ENCODE results near the gene MSL1.

Gene MSL1

GRCh38 chr17:40121181-40122135 lies at the start of gene MSL1:
Gene MSL1, plus strand, starts transcription at chr17:40121971. Its CDS starts 642 bp downstream, at chr17:40122613.
- peak; percentile 84 for DNase-seq (ENCODE audit: low spot score)

DNA sequence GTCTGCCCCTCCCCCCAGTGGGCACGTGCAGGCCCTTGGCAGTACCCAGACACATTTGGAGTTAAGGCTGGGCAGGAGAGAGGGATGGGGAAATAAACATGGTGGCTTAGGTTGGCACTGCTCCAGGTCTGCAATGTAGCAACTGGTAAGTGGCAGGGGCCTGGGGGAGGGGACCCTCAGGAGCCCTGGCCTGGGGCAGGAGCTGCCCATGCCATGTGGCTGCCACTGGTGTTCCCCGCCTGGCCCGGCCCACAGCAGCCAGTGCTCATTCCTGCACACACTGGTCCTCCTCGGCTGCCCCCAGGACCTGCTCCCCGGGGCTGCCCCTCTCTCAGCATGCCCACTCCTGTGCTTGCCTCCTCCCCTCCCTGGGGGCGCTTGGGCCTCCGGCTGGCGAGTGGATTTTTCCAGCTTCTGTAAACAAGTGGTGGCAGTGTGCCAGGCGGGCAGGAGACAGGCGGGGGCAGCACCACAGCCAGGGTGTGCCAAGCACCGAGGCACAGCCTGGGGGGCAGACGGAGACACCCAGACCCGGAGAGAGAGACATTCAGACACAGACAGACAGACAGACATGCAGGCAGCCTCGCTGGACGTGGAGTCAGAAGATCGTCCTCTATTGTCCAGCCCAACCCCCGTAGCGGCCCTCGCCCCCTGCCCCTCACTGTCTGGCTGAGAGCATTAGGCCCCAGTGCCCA lies 49.6 kb upstream of the MSL1 start:
- DNase-seq (ENCODE audit: low spot score): no peak

DNA sequence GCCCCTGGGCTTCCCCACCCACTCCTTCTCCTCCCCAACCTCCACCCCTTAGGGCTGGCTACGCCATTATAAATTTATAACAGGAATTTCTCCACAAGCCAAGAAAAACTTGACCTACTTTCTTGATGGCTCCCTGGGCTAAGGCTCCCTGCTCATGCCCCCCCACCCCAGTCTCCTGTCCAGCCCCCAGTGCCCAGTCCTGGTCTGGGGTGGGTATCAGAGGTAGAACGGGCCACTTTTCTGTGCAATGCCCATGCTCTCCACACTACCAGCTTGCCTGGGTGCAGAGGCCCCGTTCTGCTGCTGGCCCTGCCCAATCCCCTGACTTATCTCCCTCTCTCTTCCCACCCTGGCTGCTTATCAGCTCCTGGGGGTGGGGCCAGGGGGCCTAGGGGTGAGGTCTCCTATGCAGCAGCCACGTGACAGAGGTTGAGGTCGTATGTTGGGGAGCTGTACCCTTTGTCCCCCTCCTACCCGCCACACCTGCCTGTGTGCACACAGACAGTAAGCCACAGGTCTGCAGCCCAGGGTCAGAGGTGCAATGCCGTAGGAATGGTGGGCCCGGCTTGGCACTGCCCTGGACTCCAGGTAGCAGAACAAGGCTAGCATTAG lies 48.9 kb upstream of the MSL1 start:
- DNase-seq (ENCODE audit: low spot score): no peak

- DNase-seq (ENCODE audit: low spot score): no peak
Measured at GRCh38 chr17:40073454-40074174, 48.2 kb upstream of the MSL1 start.

DNA sequence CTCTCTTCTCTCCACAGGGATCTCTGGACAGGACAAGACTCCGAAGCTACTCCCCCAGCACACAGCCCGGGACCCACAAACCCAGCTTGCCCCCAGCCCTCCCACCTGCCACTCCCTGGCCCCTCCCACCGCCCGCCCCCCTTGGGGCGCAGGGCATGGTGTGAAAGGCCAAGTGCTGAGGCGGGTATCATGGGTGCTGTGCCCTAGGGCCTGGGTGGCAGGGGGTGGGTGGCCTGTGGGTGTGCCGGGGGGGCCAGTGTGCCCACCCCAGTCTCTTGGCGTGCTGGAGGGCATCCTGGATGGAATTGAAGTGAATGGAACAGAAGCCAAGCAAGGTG lies 47.6 kb upstream of the MSL1 start:
- no peak for DNase-seq (ENCODE audit: low spot score)

- DNase-seq (ENCODE audit: low spot score): no peak
Measured at GRCh38 chr17:40074871-40075200, 46.9 kb upstream of the MSL1 start.

DNA sequence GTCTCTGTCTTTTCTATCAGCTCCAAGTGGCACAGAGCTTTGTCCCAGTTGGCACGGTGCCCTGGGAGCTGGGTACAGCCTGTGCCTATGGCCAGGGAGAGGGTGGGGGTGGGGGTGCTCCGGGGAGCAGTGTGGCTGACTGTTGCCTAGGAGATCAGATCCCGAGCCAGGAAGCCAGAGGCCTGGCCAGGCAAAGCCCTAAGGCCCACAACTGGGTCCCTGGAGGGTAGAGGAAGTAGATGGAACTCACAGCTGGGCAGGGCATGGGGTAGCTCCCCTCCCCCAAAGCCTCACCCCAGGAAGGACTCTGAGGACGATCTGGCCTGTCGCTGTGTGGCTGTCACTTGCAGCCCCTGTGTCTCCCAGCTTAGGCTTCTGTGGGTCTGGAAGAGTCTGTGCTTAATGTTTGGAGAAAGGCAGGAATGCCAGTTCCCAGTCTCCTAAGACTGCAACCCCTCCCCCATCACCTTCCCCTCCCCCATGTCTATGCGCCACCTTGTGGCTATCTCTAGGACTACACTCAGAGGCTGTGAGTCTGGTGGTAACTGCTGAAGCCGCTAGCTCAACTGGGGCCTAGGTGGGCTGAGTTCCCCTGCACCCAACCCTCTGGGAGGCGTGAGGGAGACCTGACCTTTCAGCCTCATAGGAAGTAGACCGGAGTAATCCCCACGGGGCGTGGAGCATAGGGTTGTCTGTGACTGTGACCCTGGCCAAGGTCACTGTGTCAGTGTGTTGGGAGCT lies 46.4 kb upstream of the MSL1 start:
- DNase-seq (ENCODE audit: low spot score): peak; percentile 78

GRCh38 chr17:40075942-40076498 lies 45.8 kb upstream of the MSL1 start:
- no peak for DNase-seq (ENCODE audit: low spot score)

DNA sequence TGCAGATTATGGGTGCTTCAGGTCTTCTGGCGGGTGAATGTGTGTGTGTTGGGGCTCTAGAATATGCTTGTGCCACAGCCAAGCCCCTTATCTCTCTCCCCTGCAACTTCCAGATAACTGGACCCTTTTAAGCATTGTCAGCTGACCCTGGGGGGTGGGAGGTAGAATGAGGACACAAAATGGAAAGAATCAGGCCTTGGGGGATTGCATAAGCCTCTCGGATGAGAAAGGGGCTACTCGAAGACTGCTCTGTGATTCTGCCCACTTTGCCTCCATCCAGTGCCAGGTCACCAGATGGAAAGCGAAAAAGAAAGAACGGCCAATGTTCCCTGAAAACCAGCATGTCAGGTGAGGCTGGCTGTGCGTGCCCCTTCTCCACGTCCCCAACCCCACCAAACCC lies 45.2 kb upstream of the MSL1 start:
- no peak for DNase-seq (ENCODE audit: low spot score)

- DNase-seq (ENCODE audit: low spot score): no peak
Measured at GRCh38 chr17:40079545-40079944, 42.2 kb upstream of the MSL1 start.

DNA sequence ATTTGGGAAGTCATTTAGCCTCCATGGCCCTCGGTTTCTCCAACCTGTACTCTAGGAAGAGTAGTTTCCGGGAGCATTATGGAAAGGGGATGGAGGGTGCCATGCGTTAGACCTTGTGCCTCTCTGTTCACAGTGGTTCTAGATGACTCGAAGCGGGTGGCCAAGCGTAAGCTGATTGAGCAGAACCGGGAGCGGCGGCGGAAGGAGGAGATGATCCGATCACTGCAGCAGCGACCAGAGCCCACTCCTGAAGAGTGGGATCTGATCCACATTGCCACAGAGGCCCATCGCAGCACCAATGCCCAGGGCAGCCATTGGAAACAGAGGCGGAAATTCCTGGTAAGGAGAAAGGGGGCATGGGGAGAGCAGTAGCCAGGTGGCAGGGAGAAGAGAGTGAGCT lies 37.3 kb upstream of the MSL1 start:
- no peak for DNase-seq (ENCODE audit: low spot score)

- peak; percentile 56 for DNase-seq (ENCODE audit: low spot score)
Measured at GRCh38 chr17:40086150-40087044, 35.4 kb upstream of the MSL1 start.

DNA sequence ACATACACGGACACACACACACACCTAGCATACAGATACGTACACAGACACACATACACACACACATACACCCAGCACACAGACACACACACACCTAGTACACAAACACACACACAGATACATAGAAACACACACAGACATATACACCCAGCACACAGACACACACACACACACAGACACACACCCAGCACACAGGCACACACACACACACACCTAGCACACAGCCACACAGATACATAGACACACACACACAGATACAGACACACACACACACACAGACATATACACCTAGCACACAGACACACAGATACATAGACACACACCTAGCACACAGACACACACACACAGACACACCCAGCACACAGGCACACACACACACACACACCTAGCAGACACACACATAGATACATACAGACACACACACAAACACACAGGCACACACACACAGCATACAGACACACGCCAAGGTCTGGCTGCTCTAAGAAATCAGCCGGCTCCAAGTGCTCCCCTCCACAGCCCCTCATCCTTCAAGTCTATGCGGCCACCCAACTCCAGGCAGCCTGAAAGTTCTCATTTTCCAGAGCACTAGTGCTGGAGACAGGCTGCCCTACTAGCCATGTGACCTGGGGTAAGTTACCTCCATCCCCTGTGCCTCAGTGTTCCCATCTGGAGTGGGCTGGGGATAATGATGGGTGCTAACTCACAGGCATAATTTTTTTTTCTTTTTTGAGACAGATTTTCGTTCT lies 34.5 kb upstream of the MSL1 start:
- no peak for DNase-seq (ENCODE audit: low spot score)

DNA sequence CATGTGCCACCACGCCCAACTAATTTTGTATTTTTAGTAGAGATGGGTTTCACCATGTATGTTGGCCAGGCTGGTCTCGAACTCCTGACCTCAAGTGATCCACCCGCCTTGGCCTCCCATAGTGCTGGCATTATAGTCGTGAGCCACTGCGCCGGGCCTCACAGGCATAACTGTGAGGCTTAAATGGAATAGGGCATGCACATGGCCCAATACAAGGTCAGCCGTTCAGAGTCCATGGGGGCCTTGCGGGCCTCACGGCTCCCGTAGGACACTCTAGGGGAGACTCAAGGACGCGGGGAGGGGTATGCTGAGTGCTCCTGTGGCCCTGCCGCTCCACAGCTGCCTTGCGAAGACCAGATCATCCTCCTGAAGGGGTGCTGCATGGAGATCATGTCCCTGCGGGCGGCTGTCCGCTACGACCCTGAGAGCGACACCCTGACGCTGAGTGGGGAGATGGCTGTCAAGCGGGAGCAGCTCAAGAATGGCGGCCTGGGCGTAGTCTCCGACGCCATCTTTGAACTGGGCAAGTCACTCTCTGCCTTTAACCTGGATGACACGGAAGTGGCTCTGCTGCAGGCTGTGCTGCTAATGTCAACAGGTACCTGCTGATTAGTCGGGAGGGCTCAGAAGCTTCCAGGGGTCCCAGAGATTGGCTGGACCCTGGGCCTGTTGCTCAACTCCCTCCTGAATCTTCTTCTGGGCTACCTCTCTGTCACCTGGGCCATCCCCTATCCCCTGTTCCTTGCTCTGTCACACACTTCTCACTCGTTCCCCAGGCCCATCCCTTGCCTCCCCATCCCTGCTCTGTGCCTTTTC lies 33.7 kb upstream of the MSL1 start:
- no peak for DNase-seq (ENCODE audit: low spot score)

DNA sequence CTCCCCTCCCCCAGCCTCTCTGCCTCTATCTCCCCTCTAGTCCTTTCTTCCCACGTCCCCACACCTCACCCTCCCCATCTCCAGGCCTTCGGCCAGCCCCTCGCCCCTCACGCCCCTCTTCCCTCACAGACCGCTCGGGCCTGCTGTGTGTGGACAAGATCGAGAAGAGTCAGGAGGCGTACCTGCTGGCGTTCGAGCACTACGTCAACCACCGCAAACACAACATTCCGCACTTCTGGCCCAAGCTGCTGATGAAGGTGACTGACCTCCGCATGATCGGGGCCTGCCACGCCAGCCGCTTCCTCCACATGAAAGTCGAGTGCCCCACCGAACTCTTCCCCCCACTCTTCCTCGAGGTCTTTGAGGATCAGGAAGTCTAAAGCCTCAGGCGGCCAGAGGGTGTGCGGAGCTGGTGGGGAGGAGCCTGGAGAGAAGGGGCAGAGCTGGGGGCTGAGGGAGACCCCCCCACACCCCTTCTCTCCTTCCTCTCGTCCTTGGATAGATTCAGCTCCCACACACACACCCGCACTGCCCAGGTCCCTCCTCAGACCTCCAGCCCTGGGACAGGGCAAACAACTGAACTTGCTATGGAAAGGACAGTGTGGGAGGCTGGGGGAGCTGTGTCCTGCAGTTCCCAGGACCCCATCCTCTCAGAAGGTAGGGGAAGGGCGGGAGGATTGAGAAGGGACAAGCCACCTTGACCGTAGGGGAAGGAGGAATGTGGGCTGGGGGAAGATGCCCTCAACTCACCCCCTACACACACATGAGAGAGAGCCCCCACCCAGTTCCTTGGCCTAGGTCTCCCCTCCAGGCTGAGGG lies 32.5 kb upstream of the MSL1 start:
- no peak for DNase-seq (ENCODE audit: low spot score)

- DNase-seq (ENCODE audit: low spot score): no peak
Measured at GRCh38 chr17:40090237-40091119, 31.3 kb upstream of the MSL1 start.
